ENCODE data around the gene MAST3. TPM values are rescaled to one million over a fixed set of nuclear protein-coding genes. Genes with fewer than 3 reads are reported as not detected.
A peak's percentile ranks its signal among the peaks of the same experiment; 100 is the strongest.

MAST3 gene
- total and polyA plus RNA-seq, 2 donors (not counting 3 experiments of a cell fraction or from before 2014, with no cell fraction given): 1.5 to 2.7 TPM

GRCh38 chr19:18152817-18153555 lies 55.4 kb downstream of the MAST3 start, which contains the start of gene PIK3R2:
Gene PIK3R2 (plus strand): TSS chr19:18153163. CDS start chr19:18155880, 2,717 bp downstream.
- BruUV-seq (replicated peaks): no TSS peak
- DNase-seq (ENCODE audit: low read depth, low spot score) (peak; percentile 98), FAIRE-seq (peak; percentile 99)
- H3K9me3 ChIP-seq (replicated peaks; ENCODE audit: control insufficient read depth, insufficient read depth, low read length): no peaks in the 10 kb centered on the region
- peak within 1 kb of the TSS; percentile 99 for H3K9ac ChIP-seq (replicated peaks; ENCODE audit: extremely low read depth, insufficient read depth, low read length)
- peak within 1 kb of the TSS; percentile 53 to 75 (median 68) for H3K4me3 ChIP-seq (replicated peaks in 1 of 3; ENCODE audit: insufficient read depth in 1 of 3, low read depth in 1 of 3, low read length in 3 of 3)
- intact Hi-C loops (cut with micrococcal nuclease) (loop anchor here (1.0 to 2.0 kb wide), 5 partner anchors 35 to 146 kb away; partner anchors contain the start of genes MPV17L2 and RAB3A), dilution Hi-C loops (cut with MboI; ENCODE audit: extremely low pct_ligation_motif_present, low sequenced_read_pairs) (no loop called here)
- peaks cover 23% of the 10 kb centered on the region for H3K4me1 ChIP-seq (ENCODE audit: control insufficient read depth, extremely low read depth, insufficient read depth, low read length)
- no peaks in the 10 kb centered on the region for H3K27me3 ChIP-seq (ENCODE audit: control insufficient read depth in 2 of 2, insufficient read depth in 2 of 2, low read length in 2 of 2)
- POLR2A ChIA-PET: no interaction called here
- H3K79me2 ChIP-seq (ENCODE audit: control insufficient read depth, insufficient read depth, low read length): peaks cover 11% of the 10 kb centered on the region
- H3K4me2 ChIP-seq (ENCODE audit: insufficient read depth, low read length): peak within 1 kb of the TSS; percentile 67
- H4K20me1 ChIP-seq (replicated peaks; ENCODE audit: control insufficient read depth, extremely low read depth, insufficient read depth, low read length): no peaks in the 10 kb centered on the region
- H3K9me1 ChIP-seq (replicated peaks; ENCODE audit: control insufficient read depth, extremely low read depth, insufficient read depth, low read length): no peaks in the 10 kb centered on the region
- CTCF ChIA-PET: interaction anchor here (0.7 to 3.0 kb wide), 10 partner anchors 11 to 215 kb away, joined by 3 to 55 read pairs (median 4); no protein-coding TSS in a partner anchor
- peaks cover 0 to 4% of the 10 kb centered on the region in 2 experiments for H3K36me3 ChIP-seq (ENCODE audit: control insufficient read depth in 2 of 2, extremely low read depth in 1 of 2, insufficient read depth in 2 of 2, low read length in 2 of 2)
- no peak for TF ChIP-seq FOS (IDR thresholded peaks at IDR 0.05; ENCODE audit: borderline replicate concordance, insufficient read depth, low read length)
- no peak for TF ChIP-seq GATA2 (IDR thresholded peaks at IDR 0.05; ENCODE audit: insufficient read depth, insufficient read length, low read depth, low read length)
- TF ChIP-seq POLR2AphosphoS5 (IDR thresholded peaks at IDR 0.05; ENCODE audit: insufficient read depth, low read depth, low read length): peak; percentile 29
- TF ChIP-seq CTCF (IDR thresholded peaks at IDR 0.05; ENCODE audit: extremely low read depth in 1 of 2, insufficient read depth in 1 of 2, low read depth in 1 of 2, low read length in 2 of 2): no peak
- TF ChIP-seq POLR2A (IDR thresholded peaks at IDR 0.05; ENCODE audit: low read depth, low read length): no peak
- no peak for TF ChIP-seq JUN (IDR thresholded peaks at IDR 0.05; ENCODE audit: borderline replicate concordance, insufficient read depth, insufficient read length, low read depth)
- peak within 1 kb of the TSS; percentile 90 for H2AFZ ChIP-seq (ENCODE audit: low read depth, low read length)
- H3K27ac ChIP-seq (ENCODE audit: insufficient read depth, low read depth, low read length): peak within 1 kb of the TSS; percentile 88

Measured in endothelial cell of umbilical vein (primary cell).